K562 (cell line): ENCODE data around the gene RUVBL2. TPM values are rescaled to one million over a fixed set of nuclear protein-coding genes. Genes with fewer than 3 reads are reported as not detected.

Source experiments
- FOS ChIP-seq: IDR thresholded peaks from 3 replicates; pipeline ENCODE4 v1.6.1; 2011; ENCODE audit not compliant: insufficient read length; ENCODE audit errors: extremely low read depth
- MAFK ChIP-seq: IDR thresholded peaks from 2 replicates; pipeline ENCODE4 v1.6.1; 2011; ENCODE audit warnings: low read length, improper control_type of control experiment
- MGA ChIP-seq: fragments of 450-650 bp; IDR thresholded peaks from 2 replicates; pipeline ENCODE4 v1.6.1; 2016; ENCODE audit warnings: mild to moderate bottlenecking, moderate library complexity
- NR2C1 ChIP-seq, 2 experiments: fragments of 450-650 bp; IDR thresholded peaks; 2 replicates each; pipeline ENCODE4 v1.6.1; 2017; ENCODE audit warnings: mild to moderate bottlenecking in 2 of 2, antibody characterized with exemption in 1 of 2, inconsistent platforms in 1 of 2, missing compliant biosample characterization in 1 of 2, missing genetic modification characterization in 1 of 2
- PCBP2 ChIP-seq: fragments of 200-400 bp; formaldehyde crosslinking; IDR thresholded peaks from 2 replicates; pipeline ENCODE4 v1.6.1; 2018; ENCODE audit warnings: low read length, low read depth, mild to moderate bottlenecking, moderate library complexity; ENCODE audit not compliant: poor library complexity, severe bottlenecking
- SIX5 ChIP-seq, 2 experiments: IDR thresholded peaks; 2 replicates each; pipeline ENCODE4 v1.6.1; 2011; ENCODE audit warnings: low read length in 2 of 2, borderline replicate concordance in 1 of 2, low read depth in 1 of 2, mild to moderate bottlenecking in 1 of 2, moderate library complexity in 1 of 2; ENCODE audit not compliant: insufficient read depth in 1 of 2
- TOE1 ChIP-seq, 2 experiments: fragments of 450-650 bp in 1 of 2; sonication (generic) in 1 of 2; formaldehyde crosslinking in 1 of 2; IDR thresholded peaks; 2 replicates each; pipeline versions ENCODE4 v1.7.1 to v1.8.0; 2016 to 2022; ENCODE audit warnings: borderline replicate concordance in 2 of 2, mild to moderate bottlenecking in 2 of 2, antibody characterized with exemption in 1 of 2, inconsistent platforms in 1 of 2, low read depth in 1 of 2, missing genetic modification reagents in 1 of 2, moderate library complexity in 1 of 2
- WHSC1 ChIP-seq: IDR thresholded peaks from one replicate; pipeline ENCODE4 v1.6.1; 2012; ENCODE audit warnings: low read length, control low read depth, inconsistent platforms
- ZBTB2 ChIP-seq: fragments of 450-650 bp; IDR thresholded peaks from 2 replicates; pipeline ENCODE4 v1.6.1; 2016; ENCODE audit warnings: antibody characterized with exemption
- ZNF561 ChIP-seq: fragments of 450-650 bp; formaldehyde crosslinking; conservative IDR thresholded peaks from 2 replicates; pipeline ENCODE4 v1.4.0; 2020; ENCODE audit warnings: mild to moderate bottlenecking, moderate library complexity
- ZNF57 ChIP-seq: fragments of 450-650 bp; formaldehyde crosslinking; IDR thresholded peaks from 2 replicates; pipeline ENCODE4 v1.4.0; 2020; ENCODE audit warnings: mild to moderate bottlenecking, moderate library complexity
- ZZZ3 ChIP-seq: fragments of 450-650 bp; IDR thresholded peaks from 2 replicates; pipeline ENCODE4 v1.6.1; 2016; ENCODE audit warnings: antibody characterized with exemption, mild to moderate bottlenecking, moderate library complexity
- polyA plus RNA-seq, 8 experiments: library from polyadenylated mRNA; depleted of rRNA in 4 of 8; stranded (reverse) in 5 of 8; unstranded in 3 of 8; fragments of >200 nt; fragmentation: Nextera tagmentation in 2 of 8; fragmentation: Illumina TruSeq in 1 of 8; extraction: Ambion mirVana in 2 of 8; extraction: Trizol in 1 of 8; gene quantifications; 2 replicates each; pipeline versions ENCODE4 v1.2.1 to v1.2.3, GENCODE V29; 2011 to 2014; ENCODE audit warnings: inconsistent platforms in 1 of 8, missing spikeins in 1 of 8
- total RNA-seq, 7 experiments: library from RNA; depleted of rRNA in 6 of 7; stranded (reverse); fragments of >200 nt in 6 of 7; fragmentation: Illumina TruSeq in 2 of 7; extraction: Trizol in 2 of 7; gene quantifications; 2 replicates each; pipeline versions ENCODE4 v1.2.1 to v1.2.3, GENCODE V29; 2011 to 2021; ENCODE audit warnings: low replicate concordance in 1 of 7
- TF ChIP-seq, protein P1 (sequence below): sonication (generic); formaldehyde crosslinking; IDR thresholded peaks from 2 replicates; pipeline ENCODE4 v1.9.0; 2022; ENCODE audit warnings: mild to moderate bottlenecking, missing genetic modification reagents

Gene RUVBL2
- total and polyA plus RNA-seq, 9 of the 15 experiments (the other 6 are each of a cell fraction or from before 2014, with no cell fraction given): 71.4 to 453 (median 237) TPM

DNA sequence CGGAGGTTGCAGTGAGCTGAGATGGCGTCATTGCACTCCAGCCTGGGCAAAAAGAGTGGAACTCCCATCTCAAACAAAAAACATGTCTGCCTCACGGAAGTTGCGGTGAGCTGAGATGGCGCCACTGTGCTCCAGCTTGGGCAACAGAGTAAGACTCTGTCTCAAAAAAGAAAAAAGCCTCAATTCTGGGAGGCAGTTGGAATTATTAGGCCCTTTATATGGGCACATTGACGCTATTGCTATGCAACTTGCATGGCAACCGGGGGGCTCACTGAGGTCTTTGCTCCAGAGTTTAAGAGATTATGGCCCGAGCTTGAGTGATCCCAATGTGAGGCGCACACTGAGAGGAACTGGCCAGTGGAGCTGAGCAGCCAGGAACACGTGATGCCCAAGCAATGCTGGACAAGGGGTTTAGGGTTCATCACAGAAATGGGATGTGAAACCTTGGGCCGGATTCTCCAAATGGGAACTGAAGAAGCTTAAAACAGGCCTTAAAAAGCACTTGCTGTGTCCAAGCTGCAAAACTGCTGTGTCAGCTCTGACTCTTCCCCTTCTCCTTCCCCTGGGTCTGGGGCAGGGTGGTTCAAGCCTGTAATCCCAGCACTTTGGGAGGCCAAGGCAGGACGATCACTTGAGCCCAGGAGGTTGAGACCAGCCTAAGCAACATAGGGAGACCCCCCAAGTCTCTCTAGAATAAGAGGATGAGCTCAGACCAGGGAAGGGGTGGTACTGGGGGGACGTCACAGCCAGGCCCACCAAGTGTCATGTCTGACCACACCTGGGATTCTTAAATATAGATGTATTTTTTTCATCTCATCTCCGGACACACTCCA lies 26.1 kb upstream of the RUVBL2 start (continued):
- TF ChIP-seq MGA (no peak; the same call in 1 of the 2 replicates), ZBTB2 (no peak), SIX5 (IDR thresholded peaks at IDR 0.05; ENCODE audit: borderline replicate concordance in 1 of 2, insufficient read depth in 1 of 2, low read depth in 1 of 2, low read length in 2 of 2) (no peak), ZNF561 (CRISPR knock-in tag) (no peak), TOE1 (IDR thresholded peaks at IDR 0.05; ENCODE audit: borderline replicate concordance) (peak; percentile 62; the same call in 1 of the 2 replicates), TOE1 (CRISPR knock-in tag; IDR thresholded peaks at IDR 0.05; ENCODE audit: borderline replicate concordance, low read depth) (no peak), ZNF57 (CRISPR knock-in tag) (peak; percentile 24; the same call in 1 of the 2 replicates), WHSC1 (no peak), MAFK (peak; percentile 98), ZZZ3 (no peak), NR2C1 (IDR thresholded peaks at IDR 0.05) (no peak; the same call in 1 of the 2 replicates), NR2C1 (tag; IDR thresholded peaks at IDR 0.05) (no peak), PCBP2 (no peak), FOS (no peak)
- TF ChIP-seq, protein P1, sequence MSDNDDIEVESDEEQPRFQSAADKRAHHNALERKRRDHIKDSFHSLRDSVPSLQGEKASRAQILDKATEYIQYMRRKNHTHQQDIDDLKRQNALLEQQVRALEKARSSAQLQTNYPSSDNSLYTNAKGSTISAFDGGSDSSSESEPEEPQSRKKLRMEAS: peak; percentile 29; the same call in 1 of the 2 replicates
